Left renal pelvis (tissue), 4 donors: ENCODE measurements around the gene SPAG9. TPM values are rescaled to one million over a fixed set of nuclear protein-coding genes. Genes with fewer than 3 reads are reported as not detected.

ENCODE experiments used
- DNase-seq, 4 donors: peaks; one replicate each; pipeline ENCODE4 v3.0.0-alpha.2; 2013; ENCODE audit warnings: low read depth in 4 of 4, low spot score in 3 of 4
- polyA plus RNA-seq, 4 donors: library from polyadenylated mRNA; unstranded; fragments of 120-200 nt; gene quantifications; one replicate each; pipeline ENCODE4 v1.2.1, GENCODE V29; 2013; ENCODE audit not compliant: insufficient read length in 4 of 4

The SPAG9 gene
- polyA plus RNA-seq = 100 to 1,000 TPM; 110 to 128 (median 112) TPM

GRCh38 chr17:51120739-51121619, at the start of gene SPAG9:
Gene SPAG9 (minus strand): TSS chr17:51120868. CDS start chr17:51120656, 212 bp downstream.
- DNase-seq = peak; percentile 81 to 92 (median 88)

- no peak for DNase-seq
These were observed 48.7 kb upstream of the SPAG9 start for GRCh38 chr17:51169340-51169739.

GRCh38 chr17:51166987-51167931, 46.6 kb upstream of the SPAG9 start:
- DNase-seq = no peak

DNA sequence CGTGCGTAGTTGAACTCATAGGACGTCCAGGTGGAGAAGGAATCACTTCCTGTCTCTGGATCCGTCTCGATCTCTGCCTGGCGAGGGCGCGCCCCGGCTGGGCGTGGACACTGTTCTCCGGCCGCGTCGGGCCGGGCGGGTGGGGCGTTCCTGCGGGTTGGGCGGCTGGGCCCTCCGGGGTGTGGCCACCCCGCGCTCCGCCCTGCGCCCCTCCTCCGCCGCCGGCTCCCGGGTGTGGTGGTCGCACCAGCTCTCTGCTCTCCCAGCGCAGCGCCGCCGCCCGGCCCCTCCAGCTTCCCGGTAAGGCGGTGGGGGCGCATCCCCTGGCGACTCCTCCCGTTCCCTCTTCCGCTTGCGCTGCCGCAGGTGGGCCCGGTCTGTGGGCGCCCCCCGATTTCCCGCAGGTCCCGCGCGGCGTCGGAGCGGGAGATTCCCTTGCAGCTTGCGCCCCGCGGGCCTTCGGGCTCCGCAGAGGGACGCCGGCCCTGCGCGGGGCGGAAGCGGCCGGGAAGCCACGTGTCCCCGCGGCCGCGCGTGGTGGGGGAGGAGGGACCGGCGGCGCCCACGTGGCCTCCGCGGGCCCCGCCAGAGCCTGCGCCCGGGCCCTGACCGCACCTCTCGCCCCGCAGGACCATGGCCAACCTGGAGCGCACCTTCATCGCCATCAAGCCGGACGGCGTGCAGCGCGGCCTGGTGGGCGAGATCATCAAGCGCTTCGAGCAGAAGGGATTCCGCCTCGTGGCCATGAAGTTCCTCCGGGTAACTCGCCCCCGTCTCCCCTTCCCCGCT, 45.7 kb upstream of the SPAG9 start, which contains the start of gene NME2:
NME2 (plus strand) TSS at position 214 of the 789 bp plus-strand sequence; CDS start at position 634, 420 bp downstream.
- DNase-seq = peak in 2 of 4 donors; percentile 71 to 76

DNA sequence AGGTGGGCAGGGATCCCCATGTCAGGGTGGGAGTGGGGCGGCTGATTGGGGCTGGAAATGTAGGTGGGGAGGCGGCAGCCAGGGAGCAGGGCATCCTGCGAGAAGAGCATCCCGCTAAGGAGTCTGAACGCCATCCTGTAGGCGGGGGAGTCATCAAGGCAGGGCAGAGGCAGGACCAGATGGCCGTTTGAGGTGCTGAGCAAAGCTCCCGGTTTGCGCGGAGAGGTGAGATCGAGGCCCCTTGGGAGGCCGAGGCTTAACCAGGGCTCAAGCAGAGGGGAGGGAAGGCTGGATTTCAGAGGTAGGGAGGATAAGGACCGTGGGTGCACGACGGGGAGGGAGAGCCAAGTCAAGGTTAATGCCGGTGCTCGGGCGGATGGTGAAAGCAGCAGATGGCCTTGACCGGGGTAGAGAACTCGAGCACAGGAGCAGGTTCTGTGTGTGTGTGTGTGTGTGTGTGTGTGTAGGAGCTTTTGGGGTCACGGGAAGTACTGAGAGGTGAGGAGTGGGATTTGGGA, 45.1 kb upstream of the SPAG9 start:
- no peak for DNase-seq

- DNase-seq = no peak
These were observed 44.4 kb upstream of the SPAG9 start for GRCh38 chr17:51164911-51165679.

DNA sequence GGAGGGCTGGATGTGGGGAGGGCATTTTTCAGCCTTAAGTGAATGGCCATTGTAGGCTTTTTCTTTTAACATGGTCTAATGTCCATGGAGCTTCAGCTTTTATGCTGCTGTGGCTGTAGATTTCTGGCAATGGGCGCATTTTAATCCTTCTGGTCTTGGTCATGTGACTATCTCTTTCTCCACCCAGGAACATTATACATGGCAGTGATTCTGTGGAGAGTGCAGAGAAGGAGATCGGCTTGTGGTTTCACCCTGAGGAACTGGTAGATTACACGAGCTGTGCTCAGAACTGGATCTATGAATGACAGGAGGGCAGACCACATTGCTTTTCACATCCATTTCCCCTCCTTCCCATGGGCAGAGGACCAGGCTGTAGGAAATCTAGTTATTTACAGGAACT, 40.9 kb upstream of the SPAG9 start:
- DNase-seq = no peak

- DNase-seq = no peak
These were observed 38.9 kb upstream of the SPAG9 start for GRCh38 chr17:51159604-51160003.

- no peak for DNase-seq
These were observed 34.7 kb upstream of the SPAG9 start for GRCh38 chr17:51155416-51155815.

DNA sequence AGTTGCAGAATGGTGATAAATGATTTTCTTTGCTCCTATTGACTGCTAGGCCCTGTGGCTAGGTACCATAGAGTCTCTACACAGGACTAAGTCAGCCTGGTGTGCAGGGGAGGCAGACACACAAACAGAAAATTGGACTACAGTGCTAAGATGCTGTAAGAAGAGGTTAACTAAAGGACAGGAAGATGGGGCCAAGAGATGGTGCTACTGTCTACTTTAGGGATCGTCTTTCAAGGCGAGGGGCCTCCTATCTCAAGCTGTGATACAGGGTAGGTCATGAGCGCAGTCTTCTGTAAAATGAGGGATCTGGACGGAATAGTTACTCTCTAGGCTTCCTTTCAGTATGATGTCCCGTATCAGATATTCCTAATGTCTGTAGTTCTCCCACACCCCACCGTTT, 33.5 kb upstream of the SPAG9 start:
- no peak for DNase-seq

GRCh38 chr17:51153210-51154072, 32.8 kb upstream of the SPAG9 start, which contains the start of gene NME1:
Gene NME1 (plus strand): TSS chr17:51153559. CDS start chr17:51155655, 2,096 bp downstream.
- DNase-seq = peak; percentile 97 to 99 (median 98)

- DNase-seq = no peak
These were observed 32.1 kb upstream of the SPAG9 start for GRCh38 chr17:51152766-51153209.

GRCh38 chr17:51150932-51151331, 30.3 kb upstream of the SPAG9 start:
- DNase-seq = no peak

- DNase-seq = no peak
These were observed 28.5 kb upstream of the SPAG9 start for GRCh38 chr17:51149163-51149562.

DNA sequence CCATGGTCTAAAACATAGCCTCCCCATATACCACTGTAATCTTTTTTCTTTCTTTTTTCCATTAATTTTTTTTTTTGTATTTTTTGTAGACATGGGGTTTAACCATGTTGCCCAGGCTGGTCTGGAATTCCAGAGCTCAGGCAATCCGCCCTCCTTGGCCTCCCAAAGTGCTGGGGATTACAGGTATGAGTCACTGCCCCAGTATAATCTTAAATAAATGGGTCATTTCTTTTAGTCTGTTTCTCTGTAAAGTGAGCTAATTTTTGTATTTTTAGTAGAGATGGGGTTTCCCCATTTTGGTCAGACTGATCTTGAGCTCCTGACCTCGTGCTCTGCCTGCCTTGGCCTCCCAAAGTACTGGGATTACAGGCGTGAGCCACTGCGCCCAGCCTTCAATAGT, 27.0 kb upstream of the SPAG9 start:
- no peak for DNase-seq

DNA sequence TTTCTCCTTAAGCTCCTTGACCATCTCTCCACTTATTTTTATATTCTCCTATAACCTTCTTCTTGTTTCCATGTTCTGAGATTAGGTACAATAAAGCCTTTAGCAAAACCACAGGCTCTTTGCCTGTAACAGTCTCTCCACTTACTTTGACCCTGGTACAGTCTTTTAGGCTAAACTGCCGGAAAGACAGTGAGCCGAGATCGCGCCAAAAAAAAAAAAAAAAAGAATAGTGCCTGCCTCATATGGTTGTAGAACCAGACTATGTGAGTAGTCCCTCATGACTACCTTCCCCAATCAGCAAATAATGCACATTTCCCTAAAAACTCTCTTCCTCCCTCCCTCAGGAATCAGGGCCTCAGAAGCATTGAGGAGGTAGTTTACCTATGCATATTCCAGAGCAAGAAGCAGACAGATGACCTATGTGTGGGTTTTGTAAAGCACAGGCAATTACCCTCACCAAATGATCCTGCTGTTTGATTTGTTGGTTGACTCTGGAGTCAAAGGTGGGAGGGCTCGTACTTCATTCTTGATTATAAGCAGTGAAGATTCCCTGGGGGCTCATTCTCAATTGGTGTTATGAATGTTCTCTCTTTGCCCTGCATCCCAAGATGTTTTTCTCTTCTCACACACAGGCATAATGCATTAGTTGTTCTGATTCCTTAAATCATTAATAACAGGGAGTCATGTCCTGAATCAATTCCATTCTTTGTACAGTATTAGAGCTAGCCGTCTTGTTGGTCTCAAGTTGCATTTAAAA, 23.8 kb upstream of the SPAG9 start:
- DNase-seq = no peak

DNA sequence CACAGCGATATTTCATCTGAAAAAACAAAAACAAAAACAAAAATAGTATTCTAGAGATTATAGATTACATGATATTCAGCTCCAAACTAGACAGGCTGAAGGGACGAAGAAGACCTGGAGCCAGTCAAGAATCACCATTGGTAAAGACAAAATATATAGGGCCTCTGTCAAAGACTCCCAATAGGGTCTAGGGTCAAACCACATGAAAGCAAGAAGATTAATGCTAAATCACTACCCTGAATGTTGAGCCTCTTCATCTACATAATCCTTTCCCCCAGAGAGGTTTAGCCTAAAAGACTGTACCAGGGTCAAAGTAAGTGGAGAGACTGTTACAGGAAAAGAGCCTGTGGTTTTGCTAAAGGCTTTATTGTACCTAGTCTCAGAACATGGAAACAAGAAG, 21.9 kb upstream of the SPAG9 start:
- DNase-seq = no peak
